Left lobe of liver (tissue), 2 donors: Measurements from ENCODE around the gene RIT1. TPM values are rescaled to one million over a fixed set of nuclear protein-coding genes. Genes with fewer than 3 reads are reported as not detected.
"Not testable (repeated sequence)": the region's sequence is repeated elsewhere in the genome, so short reads cannot be mapped to it uniquely, and the experiment has no call there.

ENCODE experiments used
- ATAC-seq: fragments of 200-7000 bp; cut with Tn5 transposase; one replicate; pipeline ENCODE4 v1.9.1; 2020; ENCODE audit warnings: mild to moderate bottlenecking, moderate library complexity
- DNase-seq: peaks from one replicate; pipeline ENCODE4 v3.0.0-alpha.2; 2020; ENCODE audit warnings: low spot score
- total RNA-seq: library from RNA; stranded (reverse); gene quantifications from one replicate; pipeline ENCODE4 v1.2.1, GENCODE V29; 2021
- donor health status: DM: no; HTN: no; CAD: no; lungs with moderate emphysema.
- donor health status: DM: no; HTN: yes; CAD: no.

The RIT1 gene
- total RNA-seq, 1 donor from 2014 or later = 7.2 TPM

- not testable (repeated sequence) for DNase-seq, ATAC-seq
Observed at GRCh38 chr1:155895617-155896016, 15.5 kb downstream of the RIT1 start.

GRCh38 chr1:155893389-155894142 is 17.6 kb downstream of the RIT1 start:
- no peak for DNase-seq
- peak; percentile 47 for ATAC-seq

- DNase-seq (no peak), ATAC-seq (no peak)
Observed at GRCh38 chr1:155892796-155893195, 18.4 kb downstream of the RIT1 start.

GRCh38 chr1:155890251-155890650 is 20.9 kb downstream of the RIT1 start:
- no peak for ATAC-seq

GRCh38 chr1:155889566-155889965 is 21.6 kb downstream of the RIT1 start:
- ATAC-seq (no peak), DNase-seq (no peak)

More at GRCh38 chr1:155890251-155890650, 20.9 kb downstream of the RIT1 start:
- DNase-seq = no peak

- ATAC-seq = no peak
- DNase-seq = no peak
Observed at GRCh38 chr1:155888481-155888880, 22.7 kb downstream of the RIT1 start.

GRCh38 chr1:155884982-155885381 is 26.2 kb downstream of the RIT1 start:
- DNase-seq (no peak), ATAC-seq (no peak)

- DNase-seq (no peak), ATAC-seq (no peak)
Observed at GRCh38 chr1:155884031-155884960, 26.9 kb downstream of the RIT1 start.

- no peak for DNase-seq
Observed at GRCh38 chr1:155882766-155883165, 28.4 kb downstream of the RIT1 start.

GRCh38 chr1:155882235-155882634 is 28.9 kb downstream of the RIT1 start:
- no peak for ATAC-seq
- no peak for DNase-seq

More at GRCh38 chr1:155882766-155883165, 28.4 kb downstream of the RIT1 start:
- no peak for ATAC-seq

GRCh38 chr1:155880950-155881349 is 30.2 kb downstream of the RIT1 start:
- ATAC-seq (no peak), DNase-seq (no peak)

GRCh38 chr1:155880251-155880650 is 30.9 kb downstream of the RIT1 start:
- no peak for DNase-seq
- ATAC-seq = no peak

GRCh38 chr1:155877945-155878344 is 33.2 kb downstream of the RIT1 start:
- DNase-seq (no peak), ATAC-seq (no peak)

- ATAC-seq (no peak), DNase-seq (no peak)
Observed at GRCh38 chr1:155873860-155874259, 37.3 kb downstream of the RIT1 start.

- DNase-seq (no peak), ATAC-seq (no peak)
Observed at GRCh38 chr1:155872527-155872926, 38.6 kb downstream of the RIT1 start.

- DNase-seq (no peak), ATAC-seq (no peak)
Observed at GRCh38 chr1:155871390-155871789, 39.8 kb downstream of the RIT1 start.

- DNase-seq (no peak), ATAC-seq (no peak)
Observed at GRCh38 chr1:155867766-155868165, 43.4 kb downstream of the RIT1 start.

GRCh38 chr1:155864393-155864792 is 46.8 kb downstream of the RIT1 start:
- no peak for ATAC-seq
- no peak for DNase-seq

- ATAC-seq (no peak), DNase-seq (no peak)
Observed at GRCh38 chr1:155861896-155862295, 49.3 kb downstream of the RIT1 start.

GRCh38 chr1:155860970-155861510 is 50.1 kb downstream of the RIT1 start:
- DNase-seq (no peak), ATAC-seq (no peak)
